Trophoblast cell (in vitro differentiated cells and primary cell): ENCODE measurements around the gene HSF4.

ENCODE experiments used
- DNase-seq, 2 donors: peaks; one replicate each; pipeline ENCODE4 v3.0.0-alpha.2; 2016
- H2AFZ ChIP-seq: 2 replicates; pipeline ENCODE4 v1.6.1; 2013; ENCODE audit warnings: low read length, moderate library complexity, mild to moderate bottlenecking; ENCODE audit not compliant: insufficient read depth, poor library complexity
- H2AK5ac ChIP-seq: 2 replicates; pipeline ENCODE4 v1.6.1; 2013; ENCODE audit warnings: mild to moderate bottlenecking, low read length
- H2BK120ac ChIP-seq: 2 replicates; pipeline ENCODE4 v1.6.1; 2013; ENCODE audit warnings: low read length, mild to moderate bottlenecking, moderate library complexity; ENCODE audit not compliant: insufficient read depth, poor library complexity
- H2BK12ac ChIP-seq: 2 replicates; pipeline ENCODE4 v1.6.1; 2013; ENCODE audit warnings: mild to moderate bottlenecking, low read length, moderate library complexity
- H2BK5ac ChIP-seq: 2 replicates; pipeline ENCODE4 v1.6.1; 2013; ENCODE audit warnings: low read length, low read depth, moderate library complexity, mild to moderate bottlenecking; ENCODE audit not compliant: poor library complexity
- H3K14ac ChIP-seq: 2 replicates; pipeline ENCODE4 v1.6.1; 2013; ENCODE audit warnings: mild to moderate bottlenecking, low read length
- H3K18ac ChIP-seq: 2 replicates; pipeline ENCODE4 v1.6.1; 2013; ENCODE audit warnings: mild to moderate bottlenecking, low read length
- H3K23ac ChIP-seq: 2 replicates; pipeline ENCODE4 v1.6.1; 2013; ENCODE audit warnings: low read length
- H3K27ac ChIP-seq: 2 replicates; pipeline ENCODE4 v1.5.1; 2013; ENCODE audit warnings: low read depth, mild to moderate bottlenecking, inconsistent platforms, low read length, moderate library complexity
- H3K27me3 ChIP-seq: 2 replicates; pipeline ENCODE4 v1.6.1; 2013; ENCODE audit warnings: inconsistent platforms, mild to moderate bottlenecking, low read length, moderate library complexity; ENCODE audit not compliant: insufficient read depth
- H3K36me3 ChIP-seq, 2 experiments: 1 replicate in 1 of 2; 2 replicates in 1 of 2; pipeline ENCODE4 v1.6.1; 2013; ENCODE audit warnings: low read length in 2 of 2, mild to moderate bottlenecking in 2 of 2, moderate library complexity in 1 of 2; ENCODE audit not compliant: insufficient read depth in 2 of 2, control insufficient read depth in 1 of 2
- H3K4ac ChIP-seq: 2 replicates; pipeline ENCODE4 v1.6.1; 2013; ENCODE audit warnings: low read depth, mild to moderate bottlenecking, low read length, moderate library complexity
- H3K4me1 ChIP-seq, 2 experiments: 1 replicate in 1 of 2; 2 replicates in 1 of 2; pipeline ENCODE4 v1.6.1; 2013; ENCODE audit warnings: low read length in 2 of 2, mild to moderate bottlenecking in 2 of 2, moderate library complexity in 1 of 2; ENCODE audit not compliant: insufficient read depth in 2 of 2, control insufficient read depth in 1 of 2
- H3K4me2 ChIP-seq: 2 replicates; pipeline ENCODE4 v1.6.1; 2013; ENCODE audit warnings: inconsistent platforms, mild to moderate bottlenecking, low read length, moderate library complexity
- H3K4me3 ChIP-seq: 2 replicates; pipeline ENCODE4 v1.5.1; 2013; ENCODE audit warnings: mild to moderate bottlenecking, low read depth, low read length, inconsistent platforms
- H3K79me1 ChIP-seq: one replicate; pipeline ENCODE4 v1.6.1; 2013; ENCODE audit warnings: low read length
- H3K79me2 ChIP-seq: 2 replicates; pipeline ENCODE4 v1.6.1; 2013; ENCODE audit warnings: low read length, mild to moderate bottlenecking; ENCODE audit not compliant: control insufficient read depth, insufficient read depth, poor library complexity
- H3K9ac ChIP-seq: 2 replicates; pipeline ENCODE4 v1.6.1; 2013; ENCODE audit warnings: mild to moderate bottlenecking, low read length
- H3K9me3 ChIP-seq: 2 replicates; pipeline ENCODE4 v1.6.1; 2013; ENCODE audit warnings: low read depth, mild to moderate bottlenecking, control low read depth, inconsistent platforms, low read length; ENCODE audit not compliant: insufficient read depth
- H4K12ac ChIP-seq: 2 replicates; pipeline ENCODE4 v1.6.1; 2013; ENCODE audit warnings: low read depth, mild to moderate bottlenecking, low read length, moderate library complexity
- H4K8ac ChIP-seq: 2 replicates; pipeline ENCODE4 v1.6.1; 2013; ENCODE audit warnings: low read depth, mild to moderate bottlenecking, low read length, moderate library complexity
- H4K91ac ChIP-seq: one replicate; pipeline ENCODE4 v1.6.1; 2013; ENCODE audit warnings: low read depth, mild to moderate bottlenecking, low read length, moderate library complexity
- WGBS: extraction: QIAGEN DNeasy Blood & Tissue Kit; methylation state at CpG from one replicate; pipeline ENCODE4 v1.1.7; 2013; ENCODE audit warnings: missing lambda C conversion rate; ENCODE audit not compliant: insufficient read length, insufficient coverage; ENCODE audit errors: extremely low coverage; 5-methylcytosine and 5-hydroxymethylcytosine counted together

The HSF4 gene

GRCh38 chr16:67208154-67208896, 43.8 kb downstream of the HSF4 start:
- H3K14ac ChIP-seq: no peak overlapping the region
- WGBS: no CpG with 5 or more reads among the region's 11 CpGs

GRCh38 chr16:67209565-67209964, 45.0 kb downstream of the HSF4 start:
- DNase-seq: no peak

More at GRCh38 chr16:67208154-67208896, 43.8 kb downstream of the HSF4 start:
- Histone ChIP-seq H3K79me2 (peaks cover 2% of the 10 kb centered on the region), H3K9me3 (peaks cover 5% of the 10 kb centered on the region), H3K79me1 (peaks cover 13% of the 10 kb centered on the region), H2AFZ (no peak overlapping the region), H4K8ac (no peak overlapping the region), H3K27ac (no peak overlapping the region), H3K4me1 (peaks cover 26 to 31% of the 10 kb centered on the region in 2 experiments), H3K9ac (no peak overlapping the region), H4K91ac (no peak overlapping the region), H3K4ac (no peak overlapping the region), H2AK5ac (no peak overlapping the region), H3K4me3 (no peak overlapping the region), H3K36me3 (peaks cover 9 to 10% of the 10 kb centered on the region in 2 experiments), H2BK5ac (no peak overlapping the region), H3K23ac (no peak overlapping the region), H4K12ac (no peak overlapping the region), H2BK12ac (peak overlapping the region; percentile 10), H3K18ac (no peak overlapping the region), H3K27me3 (no peaks in the 10 kb centered on the region), H3K4me2 (no peak overlapping the region), H2BK120ac (no peak overlapping the region)
- peak in 1 of 2 donors; percentile 80 for DNase-seq

DNA sequence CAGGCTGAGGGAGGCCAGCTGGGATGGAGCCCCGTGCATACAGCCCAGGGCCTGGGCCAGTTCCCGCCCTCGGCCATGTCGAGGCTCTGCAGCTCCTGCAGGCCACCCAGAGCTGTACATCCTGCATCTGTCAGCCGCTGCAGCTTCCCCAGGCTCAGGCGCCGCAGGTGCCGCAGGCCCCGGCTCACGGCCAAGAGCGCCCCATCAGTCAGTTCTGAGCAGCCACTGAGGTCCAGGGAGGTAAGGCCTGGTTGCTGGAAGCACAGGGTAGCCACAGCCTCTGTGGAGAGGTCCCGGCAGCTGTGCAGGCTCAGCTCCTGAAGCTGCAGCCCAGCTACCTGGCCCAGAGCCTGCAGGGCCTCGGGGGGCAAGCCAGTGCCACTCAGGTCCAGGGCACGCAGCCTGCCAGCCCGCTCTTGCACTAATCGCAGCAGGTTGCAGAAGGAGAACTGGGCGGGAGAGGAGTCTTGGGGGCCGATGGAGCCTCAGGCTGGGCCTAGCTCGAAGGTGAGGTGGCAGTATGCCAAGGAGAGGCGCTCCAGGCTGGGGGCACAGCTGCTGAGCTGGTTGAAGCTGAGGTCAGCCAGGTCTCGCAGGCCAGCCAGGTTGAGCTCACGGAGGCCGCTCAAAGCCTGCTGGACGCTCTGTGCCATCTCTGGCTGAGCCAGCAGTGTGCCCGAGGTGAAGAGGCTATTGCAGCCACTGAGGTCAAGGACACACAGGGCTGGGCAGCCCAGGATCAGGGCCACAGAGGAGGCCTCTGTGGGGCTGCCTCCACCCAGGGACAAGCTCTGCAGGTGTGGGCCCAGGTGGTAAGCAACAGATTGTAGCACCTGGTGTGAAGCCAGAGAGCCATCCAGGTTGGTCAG, 45.8 kb downstream of the HSF4 start:
- H2AFZ ChIP-seq: no peak overlapping the region
- no peak overlapping the region for H4K91ac ChIP-seq
- H3K9ac ChIP-seq: no peak overlapping the region
- H3K4me2 ChIP-seq: no peak overlapping the region
- no peak overlapping the region for H3K14ac ChIP-seq
- no peaks in the 10 kb centered on the region for H3K36me3 ChIP-seq
- DNase-seq: no peak
- peaks cover 2% of the 10 kb centered on the region for H3K9me3 ChIP-seq
- no peak overlapping the region for H4K8ac ChIP-seq
- H3K27me3 ChIP-seq: no peaks in the 10 kb centered on the region
- H3K4me3 ChIP-seq: no peak overlapping the region
- H4K12ac ChIP-seq: no peak overlapping the region
- H3K79me2 ChIP-seq: peaks cover 2% of the 10 kb centered on the region
- no peak overlapping the region for H2BK120ac ChIP-seq
- H3K27ac ChIP-seq: no peak overlapping the region
- no peak overlapping the region for H2AK5ac ChIP-seq
- no peak overlapping the region for H2BK12ac ChIP-seq
- H3K4me1 ChIP-seq: peaks cover 30 to 35% of the 10 kb centered on the region in 2 experiments
- WGBS: no CpG with 5 or more reads among the region's 25 CpGs
- no peak overlapping the region for H2BK5ac ChIP-seq
- no peak overlapping the region for H3K4ac ChIP-seq
- H3K79me1 ChIP-seq: peaks cover 15% of the 10 kb centered on the region
- H3K18ac ChIP-seq: no peak overlapping the region
- H3K23ac ChIP-seq: no peak overlapping the region

More at GRCh38 chr16:67209565-67209964, 45.0 kb downstream of the HSF4 start:
- peaks cover 30 to 35% of the 10 kb centered on the region in 2 experiments for H3K4me1 ChIP-seq
- peaks cover 2% of the 10 kb centered on the region for H3K9me3 ChIP-seq
- H4K8ac ChIP-seq: no peak overlapping the region
- no peaks in the 10 kb centered on the region for H3K27me3 ChIP-seq
- H2AFZ ChIP-seq: no peak overlapping the region
- H3K18ac ChIP-seq: no peak overlapping the region
- no peak overlapping the region for H3K23ac ChIP-seq
- no peak overlapping the region for H3K4me2 ChIP-seq
- no peak overlapping the region for H4K12ac ChIP-seq
- H3K27ac ChIP-seq: no peak overlapping the region
- H3K9ac ChIP-seq: no peak overlapping the region
- H3K4ac ChIP-seq: no peak overlapping the region
- no peak overlapping the region for H2BK12ac ChIP-seq
- no peaks in the 10 kb centered on the region for H3K36me3 ChIP-seq
- no peak overlapping the region for H3K14ac ChIP-seq
- H2BK120ac ChIP-seq: no peak overlapping the region
- H2BK5ac ChIP-seq: no peak overlapping the region
- WGBS: no CpG with 5 or more reads among the region's 8 CpGs
- peak overlapping the region; percentile 22 for H2AK5ac ChIP-seq
- H4K91ac ChIP-seq: no peak overlapping the region
- H3K4me3 ChIP-seq: no peak overlapping the region
- peaks cover 15% of the 10 kb centered on the region for H3K79me1 ChIP-seq
- H3K79me2 ChIP-seq: peaks cover 2% of the 10 kb centered on the region

- no peak overlapping the region for H4K91ac ChIP-seq
- no peak overlapping the region for H3K9ac ChIP-seq
- H3K4ac ChIP-seq: no peak overlapping the region
- H4K8ac ChIP-seq: no peak overlapping the region
- H3K27me3 ChIP-seq: no peaks in the 10 kb centered on the region
- H3K79me2 ChIP-seq: peaks cover 2% of the 10 kb centered on the region
- H2AFZ ChIP-seq: no peak overlapping the region
- no peak overlapping the region for H4K12ac ChIP-seq
- H3K9me3 ChIP-seq: peaks cover 2% of the 10 kb centered on the region
- H3K14ac ChIP-seq: no peak overlapping the region
- no peak overlapping the region for H3K18ac ChIP-seq
- H3K4me3 ChIP-seq: no peak overlapping the region
- H3K4me2 ChIP-seq: no peak overlapping the region
- no peak for DNase-seq
- H2BK12ac ChIP-seq: no peak overlapping the region
- no peak overlapping the region for H2BK5ac ChIP-seq
- peaks cover 25 to 30% of the 10 kb centered on the region in 2 experiments for H3K4me1 ChIP-seq
- WGBS: no CpG with 5 or more reads among the region's 7 CpGs
- no peak overlapping the region for H2AK5ac ChIP-seq
- no peaks in the 10 kb centered on the region for H3K36me3 ChIP-seq
- no peak overlapping the region for H3K27ac ChIP-seq
- H2BK120ac ChIP-seq: no peak overlapping the region
- H3K79me1 ChIP-seq: peaks cover 12% of the 10 kb centered on the region
- no peak overlapping the region for H3K23ac ChIP-seq
These were observed 47.1 kb downstream of the HSF4 start for GRCh38 chr16:67211674-67212073.
